Measurements from ENCODE around the gene METTL17. TPM values are rescaled to one million over a fixed set of nuclear protein-coding genes. Genes with fewer than 3 reads are reported as not detected.
A peak's percentile ranks its signal among the peaks of the same experiment; 100 is the strongest.

The METTL17 gene
- total RNA-seq, 1 donor from 2014 or later = 49.0 TPM

- peaks cover 11% of the 10 kb centered on the region for H3K4me1 ChIP-seq (ENCODE audit: insufficient read depth, low read length)
- FAIRE-seq (no peak), DNase-seq (ENCODE audit: low read depth) (no peak)
- TF ChIP-seq EZH2 (IDR thresholded peaks at IDR 0.05; ENCODE audit: insufficient read depth, low read length) (no peak), CTCF (IDR thresholded peaks at IDR 0.05; ENCODE audit: insufficient read depth, low read depth, low read length) (no peak)
- H3K4me1 Mint-ChIP-seq (ENCODE audit: low read depth, unreplicated experiment) = peaks cover 15% of the 10 kb centered on the region
- peaks cover 8% of the 10 kb centered on the region for H3K36me3 Mint-ChIP-seq (ENCODE audit: low read depth, unreplicated experiment)
- H2AFZ ChIP-seq (ENCODE audit: low read depth, low read length) = no peak overlapping the region
- no peaks in the 10 kb centered on the region for H3K9me3 ChIP-seq (ENCODE audit: insufficient read depth, low read depth, low read length)
- H3K9ac ChIP-seq (ENCODE audit: low read length) = no peak overlapping the region
- H3K79me2 ChIP-seq (ENCODE audit: insufficient read depth, low read length) = no peaks in the 10 kb centered on the region
- H3K27ac ChIP-seq (ENCODE audit: low read depth, low read length) = no peak overlapping the region
- no peaks in the 10 kb centered on the region for H4K20me1 ChIP-seq (ENCODE audit: insufficient read depth, low read length)
- H3K36me3 ChIP-seq (ENCODE audit: insufficient read depth, low read length) = no peaks in the 10 kb centered on the region
- H3K27me3 Mint-ChIP-seq (ENCODE audit: low read depth, unreplicated experiment) = peaks cover 31% of the 10 kb centered on the region
- H3K4me2 ChIP-seq (ENCODE audit: low read length) = no peak overlapping the region
- no peak overlapping the region for H3K27ac Mint-ChIP-seq (ENCODE audit: unreplicated experiment)
- peaks cover 23% of the 10 kb centered on the region for H3K27me3 ChIP-seq (ENCODE audit: insufficient read depth, low read length)
- H3K4me3 ChIP-seq (ENCODE audit: insufficient read depth, low read depth, low read length) = no peak overlapping the region
- H3K9me3 Mint-ChIP-seq (ENCODE audit: unreplicated experiment) = peaks cover 5% of the 10 kb centered on the region
- peak overlapping the region; percentile 40 for H3K4me3 Mint-ChIP-seq (ENCODE audit: unreplicated experiment)
Measured at GRCh38 chr14:21020977-21021545, 31.3 kb downstream of the METTL17 start.

GRCh38 chr14:21022686-21023085, 32.9 kb downstream of the METTL17 start:
- Histone ChIP-seq H3K36me3 (ENCODE audit: insufficient read depth, low read length) (no peaks in the 10 kb centered on the region), H3K9me3 (ENCODE audit: insufficient read depth, low read depth, low read length) (no peaks in the 10 kb centered on the region), H2AFZ (ENCODE audit: low read depth, low read length) (no peak overlapping the region), H3K4me1 (ENCODE audit: insufficient read depth, low read length) (peaks cover 9% of the 10 kb centered on the region), H3K79me2 (ENCODE audit: insufficient read depth, low read length) (no peaks in the 10 kb centered on the region), H3K4me3 (ENCODE audit: insufficient read depth, low read depth, low read length) (no peak overlapping the region), H3K27me3 (ENCODE audit: insufficient read depth, low read length) (peaks cover 23% of the 10 kb centered on the region), H3K9ac (ENCODE audit: low read length) (no peak overlapping the region), H4K20me1 (ENCODE audit: insufficient read depth, low read length) (no peaks in the 10 kb centered on the region), H3K27ac (ENCODE audit: low read depth, low read length) (no peak overlapping the region), H3K4me2 (ENCODE audit: low read length) (no peak overlapping the region)
- Mint-ChIP-seq H3K27me3 (ENCODE audit: low read depth, unreplicated experiment) (peaks cover 31% of the 10 kb centered on the region), H3K4me1 (ENCODE audit: low read depth, unreplicated experiment) (peaks cover 19% of the 10 kb centered on the region), H3K4me3 (ENCODE audit: unreplicated experiment) (no peak overlapping the region), H3K36me3 (ENCODE audit: low read depth, unreplicated experiment) (peaks cover 6% of the 10 kb centered on the region), H3K9me3 (ENCODE audit: unreplicated experiment) (peaks cover 5% of the 10 kb centered on the region), H3K27ac (ENCODE audit: unreplicated experiment) (no peak overlapping the region)
- DNase-seq (ENCODE audit: low read depth) (no peak), FAIRE-seq (no peak)
- TF ChIP-seq EZH2 (IDR thresholded peaks at IDR 0.05; ENCODE audit: insufficient read depth, low read length) (no peak), CTCF (IDR thresholded peaks at IDR 0.05; ENCODE audit: insufficient read depth, low read depth, low read length) (no peak)

- no peak for DNase-seq (ENCODE audit: low read depth)
- no peak overlapping the region for H3K4me3 ChIP-seq (ENCODE audit: insufficient read depth, low read depth, low read length)
- peaks cover 23% of the 10 kb centered on the region for H3K27me3 ChIP-seq (ENCODE audit: insufficient read depth, low read length)
- no peak overlapping the region for H3K9ac ChIP-seq (ENCODE audit: low read length)
- H3K79me2 ChIP-seq (ENCODE audit: insufficient read depth, low read length) = no peaks in the 10 kb centered on the region
- H4K20me1 ChIP-seq (ENCODE audit: insufficient read depth, low read length) = no peaks in the 10 kb centered on the region
- H3K4me1 ChIP-seq (ENCODE audit: insufficient read depth, low read length) = peaks cover 7% of the 10 kb centered on the region
- Mint-ChIP-seq H3K27ac (ENCODE audit: unreplicated experiment) (no peak overlapping the region), H3K27me3 (ENCODE audit: low read depth, unreplicated experiment) (peaks cover 31% of the 10 kb centered on the region), H3K4me3 (ENCODE audit: unreplicated experiment) (no peak overlapping the region), H3K4me1 (ENCODE audit: low read depth, unreplicated experiment) (peaks cover 18% of the 10 kb centered on the region), H3K36me3 (ENCODE audit: low read depth, unreplicated experiment) (peaks cover 6% of the 10 kb centered on the region), H3K9me3 (ENCODE audit: unreplicated experiment) (peaks cover 5% of the 10 kb centered on the region)
- FAIRE-seq = no peak
- no peak overlapping the region for H2AFZ ChIP-seq (ENCODE audit: low read depth, low read length)
- TF ChIP-seq CTCF (IDR thresholded peaks at IDR 0.05; ENCODE audit: insufficient read depth, low read depth, low read length) (no peak), EZH2 (IDR thresholded peaks at IDR 0.05; ENCODE audit: insufficient read depth, low read length) (no peak)
- no peak overlapping the region for H3K4me2 ChIP-seq (ENCODE audit: low read length)
- no peaks in the 10 kb centered on the region for H3K36me3 ChIP-seq (ENCODE audit: insufficient read depth, low read length)
- H3K9me3 ChIP-seq (ENCODE audit: insufficient read depth, low read depth, low read length) = no peaks in the 10 kb centered on the region
- no peak overlapping the region for H3K27ac ChIP-seq (ENCODE audit: low read depth, low read length)
Measured at GRCh38 chr14:21023174-21023573, 33.4 kb downstream of the METTL17 start.

Measured in astrocyte (in vitro differentiated cells and primary cell).